Gastroesophageal sphincter (tissue), 4 donors: Measurements from ENCODE around the gene KLK13. TPM values are rescaled to one million over a fixed set of nuclear protein-coding genes. Genes with fewer than 3 reads are reported as not detected.

Experiments used
- ATAC-seq: fragments of 150-250 bp; one replicate; pipeline ENCODE4 v1.9.1; 2016; ENCODE audit warnings: mild to moderate bottlenecking, moderate library complexity
- H3K27ac ChIP-seq, 4 donors: fragments of 200-600 bp; sonication (generic) in 3 of 4; 1 replicate in 3 of 4; 2 replicates in 1 of 4; pipeline ENCODE4 v1.5.1; 2016 to 2019
- H3K27me3 ChIP-seq: fragments of 200-600 bp; sonication (generic); one replicate; pipeline ENCODE4 v1.5.1; 2019
- H3K36me3 ChIP-seq, 2 donors: fragments of 200-600 bp; sonication (generic); one replicate each; pipeline ENCODE4 v1.5.1; 2019; ENCODE audit warnings: control low read depth in 1 of 2
- H3K4me1 ChIP-seq, 3 donors: fragments of 200-600 bp; sonication (generic); 1 replicate in 2 of 3; 2 replicates in 1 of 3; pipeline ENCODE4 v1.5.1; 2016 to 2019; ENCODE audit warnings: control low read depth in 2 of 3
- H3K4me3 ChIP-seq, 2 donors: fragments of 200-600 bp; sonication (generic); one replicate each; pipeline ENCODE4 v1.5.1; 2019; ENCODE audit warnings: mild to moderate bottlenecking in 1 of 2, moderate library complexity in 1 of 2
- H3K9me3 ChIP-seq, 3 donors: fragments of 200-600 bp; sonication (generic); one replicate each; pipeline ENCODE4 v1.5.1; 2017 to 2019; ENCODE audit warnings: control low read depth in 2 of 3
- EP300 ChIP-seq: sonication (generic); formaldehyde crosslinking; IDR thresholded peaks from one replicate; pipeline ENCODE4 v1.6.1; 2017; ENCODE audit warnings: antibody characterized with exemption, mild to moderate bottlenecking
- POLR2A ChIP-seq, 2 donors: fragments of 450-650 bp; IDR thresholded peaks; one replicate each; pipeline ENCODE4 v1.6.1; 2017; ENCODE audit warnings: antibody characterized with exemption in 2 of 2, mild to moderate bottlenecking in 2 of 2, moderate library complexity in 1 of 2
- POLR2AphosphoS5 ChIP-seq: sonication (generic); formaldehyde crosslinking; IDR thresholded peaks from one replicate; pipeline ENCODE4 v1.6.1; 2017; ENCODE audit warnings: antibody characterized with exemption
- WGBS, 2 donors: methylation state at CpG; one replicate each; pipeline ENCODE4 v1.1.5; 2018; ENCODE audit warnings: low coverage in 1 of 2; 5-methylcytosine and 5-hydroxymethylcytosine counted together
- total RNA-seq, 4 donors: library from RNA; depleted of rRNA; stranded (reverse); fragments of >200 nt; gene quantifications; one replicate each; pipeline ENCODE4 v1.1.0, GENCODE V29; 2016
- TF ChIP-seq, protein P1 (sequence below), 4 experiments: fragments of 200-600 bp in 2 of 4; fragments of 450-650 bp in 2 of 4; sonication (generic) in 1 of 4; IDR thresholded peaks; one replicate each; pipeline ENCODE4 v1.5.1; 2017 to 2019; ENCODE audit warnings: antibody characterized with exemption in 4 of 4, mild to moderate bottlenecking in 2 of 4, moderate library complexity in 2 of 4

The KLK13 gene
- total RNA-seq, 4 donors from 2014 or later = 1.3 to 6.1 (median 5.1) TPM; not detected in 1

DNA sequence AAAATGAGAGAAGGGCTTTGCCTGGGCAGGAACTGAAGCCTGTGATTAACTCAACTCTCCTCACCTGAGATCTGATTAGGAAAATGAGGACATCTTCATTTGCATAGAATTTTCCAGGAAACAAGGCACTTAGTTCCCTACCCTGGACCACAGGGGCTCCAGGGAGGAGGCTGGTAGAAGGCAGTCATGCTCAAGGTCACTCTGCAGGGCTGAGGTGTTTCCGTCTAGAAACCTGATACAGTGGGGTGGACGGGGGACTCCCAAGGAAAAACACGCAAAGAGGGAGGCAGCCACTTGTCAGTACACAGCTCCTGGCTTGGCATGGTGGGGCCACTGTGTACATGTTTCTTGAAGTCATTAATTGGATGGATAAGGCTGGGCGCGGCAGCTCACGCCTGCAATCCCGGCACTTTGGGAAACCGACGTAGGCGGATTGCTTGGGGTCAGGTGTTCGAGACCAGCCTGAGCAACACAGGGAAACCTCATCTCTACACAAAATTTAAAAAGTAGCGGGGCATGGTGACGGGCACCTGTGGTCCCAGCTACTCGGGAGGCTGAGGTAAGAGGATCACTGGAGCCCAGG lies 11.8 kb upstream of the KLK13 start:
- Histone ChIP-seq H3K4me3 (no peak overlapping the region), H3K4me1 (no peaks in the 10 kb centered on the region), H3K9me3 (peaks cover 0 to 23% (median 0%) of the 10 kb centered on the region in 3 donors), H3K27ac (no peak overlapping the region), H3K36me3 (no peaks in the 10 kb centered on the region), H3K27me3 (peaks cover 73% of the 10 kb centered on the region)
- no peak for TF ChIP-seq EP300
- TF ChIP-seq, protein P1, sequence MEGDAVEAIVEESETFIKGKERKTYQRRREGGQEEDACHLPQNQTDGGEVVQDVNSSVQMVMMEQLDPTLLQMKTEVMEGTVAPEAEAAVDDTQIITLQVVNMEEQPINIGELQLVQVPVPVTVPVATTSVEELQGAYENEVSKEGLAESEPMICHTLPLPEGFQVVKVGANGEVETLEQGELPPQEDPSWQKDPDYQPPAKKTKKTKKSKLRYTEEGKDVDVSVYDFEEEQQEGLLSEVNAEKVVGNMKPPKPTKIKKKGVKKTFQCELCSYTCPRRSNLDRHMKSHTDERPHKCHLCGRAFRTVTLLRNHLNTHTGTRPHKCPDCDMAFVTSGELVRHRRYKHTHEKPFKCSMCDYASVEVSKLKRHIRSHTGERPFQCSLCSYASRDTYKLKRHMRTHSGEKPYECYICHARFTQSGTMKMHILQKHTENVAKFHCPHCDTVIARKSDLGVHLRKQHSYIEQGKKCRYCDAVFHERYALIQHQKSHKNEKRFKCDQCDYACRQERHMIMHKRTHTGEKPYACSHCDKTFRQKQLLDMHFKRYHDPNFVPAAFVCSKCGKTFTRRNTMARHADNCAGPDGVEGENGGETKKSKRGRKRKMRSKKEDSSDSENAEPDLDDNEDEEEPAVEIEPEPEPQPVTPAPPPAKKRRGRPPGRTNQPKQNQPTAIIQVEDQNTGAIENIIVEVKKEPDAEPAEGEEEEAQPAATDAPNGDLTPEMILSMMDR (IDR thresholded peaks at IDR 0.05) = no peak
- TF ChIP-seq POLR2A (IDR thresholded peaks at IDR 0.05) = no peak
- no peak for TF ChIP-seq POLR2AphosphoS5
- no peak for ATAC-seq
- 73 to 100% methylated on average over 1 to 10 of the region's 14 CpGs for WGBS, 2 donors

DNA sequence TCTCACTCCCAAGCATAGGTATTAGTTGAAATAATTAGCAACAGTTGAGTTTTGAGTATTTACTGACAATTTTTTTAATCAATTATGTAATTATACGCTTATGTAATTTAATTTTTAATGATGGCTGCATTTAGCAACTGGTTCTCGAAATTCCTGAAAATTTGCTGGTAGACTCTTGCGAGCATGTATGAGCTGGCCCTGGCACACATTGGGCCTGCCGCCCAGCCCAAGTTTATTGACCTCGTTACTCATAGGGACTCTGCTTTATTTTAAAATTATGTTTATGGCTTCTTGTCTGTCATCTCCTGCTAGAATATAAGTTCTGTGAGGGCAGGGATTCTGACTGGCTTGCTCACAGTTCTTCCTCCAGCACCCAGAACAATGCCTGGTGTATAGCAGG lies 11.1 kb upstream of the KLK13 start:
- H3K9me3 ChIP-seq = peaks cover 0 to 23% (median 0%) of the 10 kb centered on the region in 3 donors
- no peak for ATAC-seq
- H3K36me3 ChIP-seq = no peaks in the 10 kb centered on the region
- H3K27me3 ChIP-seq = peaks cover 69% of the 10 kb centered on the region
- 77 to 92% methylated on average over 5 of the region's 5 CpGs for WGBS, 2 donors
- H3K27ac ChIP-seq = no peak overlapping the region
- TF ChIP-seq POLR2A (IDR thresholded peaks at IDR 0.05) (no peak), EP300 (no peak), POLR2AphosphoS5 (no peak)
- TF ChIP-seq, protein P1 (IDR thresholded peaks at IDR 0.05) = no peak
- H3K4me3 ChIP-seq = no peak overlapping the region
- H3K4me1 ChIP-seq = no peaks in the 10 kb centered on the region

DNA sequence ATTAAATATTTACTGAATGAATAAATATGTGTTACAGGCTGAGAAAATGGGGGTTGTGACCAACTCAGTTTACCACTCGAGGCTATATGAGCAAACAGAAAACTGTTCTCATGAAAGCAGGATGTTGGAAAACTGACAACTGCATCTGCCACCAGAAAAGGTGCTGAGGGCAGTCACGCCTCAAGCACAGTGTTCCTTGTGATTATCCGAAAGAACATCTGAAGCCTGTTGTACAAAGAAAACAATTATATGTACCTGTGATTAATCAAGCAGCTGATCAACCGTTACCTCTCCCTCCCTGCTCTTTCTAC lies 6.2 kb upstream of the KLK13 start:
- no peak overlapping the region for H3K27ac ChIP-seq
- peaks cover 0 to 23% (median 0%) of the 10 kb centered on the region in 3 donors for H3K9me3 ChIP-seq
- WGBS, 2 donors = 42 to 72% methylated on average over 3 to 4 of the region's 4 CpGs
- H3K4me1 ChIP-seq = no peaks in the 10 kb centered on the region
- TF ChIP-seq, protein P1 (IDR thresholded peaks at IDR 0.05) = no peak
- TF ChIP-seq EP300 (no peak), POLR2AphosphoS5 (no peak), POLR2A (IDR thresholded peaks at IDR 0.05) (no peak)
- no peak overlapping the region for H3K4me3 ChIP-seq
- no peaks in the 10 kb centered on the region for H3K36me3 ChIP-seq
- no peak for ATAC-seq
- H3K27me3 ChIP-seq = peaks cover 62% of the 10 kb centered on the region

DNA sequence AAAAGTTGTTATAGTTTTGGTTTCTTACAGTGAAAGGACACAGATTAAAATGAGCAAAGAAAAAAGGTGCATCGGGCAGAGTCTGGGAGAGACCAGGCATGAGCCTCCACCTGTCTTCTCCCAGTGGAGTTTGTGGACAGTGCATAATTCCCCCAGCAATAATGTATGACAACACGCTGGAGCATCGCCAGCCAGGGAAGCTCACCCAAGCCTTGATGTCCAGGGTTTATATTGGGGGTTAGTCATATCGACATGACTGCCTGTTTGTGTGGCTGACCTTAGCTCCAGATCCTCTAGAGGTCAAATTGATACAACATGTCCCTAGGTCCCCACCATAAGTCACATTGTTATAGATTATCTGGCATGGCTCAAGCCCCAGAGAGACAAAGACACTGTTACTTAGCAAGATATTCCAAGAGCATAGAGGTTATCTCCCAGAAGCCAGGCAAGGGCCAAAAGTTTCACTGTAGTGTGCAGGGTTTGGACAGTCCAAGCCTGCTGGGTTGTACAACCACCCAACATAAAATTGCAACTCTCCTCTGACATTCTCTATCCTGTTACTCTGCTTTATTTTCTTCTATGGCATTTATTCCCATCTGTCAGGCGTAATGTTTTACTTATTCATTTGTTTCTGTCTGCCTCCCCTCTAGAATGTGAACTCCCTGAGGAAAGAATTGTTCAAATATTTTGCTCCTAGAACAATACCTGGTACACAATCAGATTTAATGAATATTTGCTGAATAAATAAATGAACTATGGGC lies 5.6 kb upstream of the KLK13 start:
- no peak for ATAC-seq
- H3K4me1 ChIP-seq = no peaks in the 10 kb centered on the region
- H3K9me3 ChIP-seq = peaks cover 0 to 23% (median 0%) of the 10 kb centered on the region in 3 donors
- H3K27ac ChIP-seq = no peak overlapping the region
- H3K4me3 ChIP-seq = no peak overlapping the region
- TF ChIP-seq EP300 = no peak
- TF ChIP-seq, protein P1 (IDR thresholded peaks at IDR 0.05) = no peak
- H3K27me3 ChIP-seq = peaks cover 62% of the 10 kb centered on the region
- H3K36me3 ChIP-seq = no peaks in the 10 kb centered on the region
- 40 to 65% methylated on average over 1 to 5 of the region's 5 CpGs for WGBS, 2 donors
